OCI-LY1 (cell line): ENCODE results near the gene UMAD1.

Source experiments
- CTCF ChIP-seq: fragments of 200-600 bp; sonication (generic), shearing (Covaris generic); IDR thresholded peaks from 2 replicates; pipeline ENCODE4 v1.5.1; 2017; ENCODE audit warnings: mild to moderate bottlenecking, antibody characterized with exemption, low read length, moderate library complexity, mixed read lengths
- EZH2 ChIP-seq: fragments of 200-600 bp; sonication (generic), shearing (Covaris generic); IDR thresholded peaks from 2 replicates; pipeline ENCODE4 v1.8.0; 2017; ENCODE audit warnings: borderline replicate concordance, mixed run types, mild to moderate bottlenecking, antibody characterized with exemption, low read length, moderate library complexity, mixed read lengths

DNA sequence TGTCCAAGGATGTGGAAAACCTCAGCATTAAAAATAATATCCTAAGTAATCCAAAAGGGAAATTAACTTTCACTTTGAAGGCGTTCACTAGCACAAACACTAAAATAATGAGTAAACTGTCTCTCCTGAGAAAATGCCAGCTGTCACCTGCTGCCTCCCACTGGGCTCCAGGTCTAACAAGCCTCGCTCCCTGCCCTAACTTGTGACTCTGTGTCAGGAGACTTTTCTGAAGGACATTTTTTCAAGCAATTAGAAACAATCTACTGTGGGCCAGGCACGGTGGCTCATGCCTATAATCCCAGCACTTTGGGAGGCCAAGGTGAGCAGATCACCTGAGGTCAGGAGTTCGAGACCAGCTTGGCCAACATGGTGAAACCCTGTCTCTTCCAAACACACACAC, 255.2 kb downstream of the UMAD1 start:
- TF ChIP-seq CTCF: no peak
- no peak for TF ChIP-seq EZH2
